ENCODE results near the gene NKAIN2.

The NKAIN2 gene

GRCh38 chr6:123803504-123804013 is at the start of gene NKAIN2:
NKAIN2 (plus strand) TSS chr6:123803865.
- DNase-seq, result no peak

- no peak for DNase-seq
Measured at GRCh38 chr6:123759472-123759871, 44.2 kb upstream of the NKAIN2 start.

- DNase-seq, result no peak
Measured at GRCh38 chr6:123763904-123764303, 39.8 kb upstream of the NKAIN2 start.

GRCh38 chr6:123764722-123765121 is 38.9 kb upstream of the NKAIN2 start:
- no peak for DNase-seq

- no peak for DNase-seq
Measured at GRCh38 chr6:123768921-123769320, 34.7 kb upstream of the NKAIN2 start.

GRCh38 chr6:123769431-123769830 is 34.2 kb upstream of the NKAIN2 start:
- no peak for DNase-seq

- no peak for DNase-seq
Measured at GRCh38 chr6:123770247-123770949, 33.3 kb upstream of the NKAIN2 start.

- DNase-seq, result no peak
Measured at GRCh38 chr6:123771126-123771525, 32.5 kb upstream of the NKAIN2 start.

GRCh38 chr6:123777563-123777962 is 26.1 kb upstream of the NKAIN2 start:
- no peak for DNase-seq

GRCh38 chr6:123780021-123780420 is 23.6 kb upstream of the NKAIN2 start:
- no peak for DNase-seq

GRCh38 chr6:123784330-123784729 is 19.3 kb upstream of the NKAIN2 start:
- DNase-seq, result no peak

- no peak for DNase-seq
Measured at GRCh38 chr6:123785039-123785438, 18.6 kb upstream of the NKAIN2 start.

- DNase-seq, result no peak
Measured at GRCh38 chr6:123788319-123788718, 15.3 kb upstream of the NKAIN2 start.

- DNase-seq, result no peak
Measured at GRCh38 chr6:123794190-123794589, 9.5 kb upstream of the NKAIN2 start.

GRCh38 chr6:123794799-123795198 is 8.9 kb upstream of the NKAIN2 start:
- no peak for DNase-seq

- no peak for DNase-seq
Measured at GRCh38 chr6:123801067-123801466, 2.6 kb upstream of the NKAIN2 start.

- no peak for DNase-seq
Measured at GRCh38 chr6:123802351-123802696, 1.3 kb upstream of the NKAIN2 start.

GRCh38 chr6:123802697-123803503 is 765 bp upstream of the NKAIN2 start:
- DNase-seq, result peak; percentile 33

- DNase-seq, result no peak
Measured at GRCh38 chr6:123804014-123804786, 535 bp downstream of the NKAIN2 start.

- no peak for DNase-seq
Measured at GRCh38 chr6:123804787-123805540, 1.3 kb downstream of the NKAIN2 start.

- no peak for DNase-seq
Measured at GRCh38 chr6:123805921-123806320, 2.3 kb downstream of the NKAIN2 start.

- DNase-seq, result no peak
Measured at GRCh38 chr6:123806561-123806960, 2.9 kb downstream of the NKAIN2 start.

GRCh38 chr6:123808556-123808955 is 4.9 kb downstream of the NKAIN2 start:
- no peak for DNase-seq

All from CD4-positive, alpha-beta T cell treated with Interleukin-6 for 4 hours (primary cell).